GM18502 (cell line): ENCODE data around the gene SOX30.

ENCODE experiments used
- ATAC-seq: cut with Tn5 transposase; IDR thresholded peaks from one replicate; pipeline ENCODE4 v1.9.1; 2021; ENCODE audit warnings: mild to moderate bottlenecking; ENCODE audit not compliant: unreplicated experiment, poor library complexity

SOX30 gene

DNA sequence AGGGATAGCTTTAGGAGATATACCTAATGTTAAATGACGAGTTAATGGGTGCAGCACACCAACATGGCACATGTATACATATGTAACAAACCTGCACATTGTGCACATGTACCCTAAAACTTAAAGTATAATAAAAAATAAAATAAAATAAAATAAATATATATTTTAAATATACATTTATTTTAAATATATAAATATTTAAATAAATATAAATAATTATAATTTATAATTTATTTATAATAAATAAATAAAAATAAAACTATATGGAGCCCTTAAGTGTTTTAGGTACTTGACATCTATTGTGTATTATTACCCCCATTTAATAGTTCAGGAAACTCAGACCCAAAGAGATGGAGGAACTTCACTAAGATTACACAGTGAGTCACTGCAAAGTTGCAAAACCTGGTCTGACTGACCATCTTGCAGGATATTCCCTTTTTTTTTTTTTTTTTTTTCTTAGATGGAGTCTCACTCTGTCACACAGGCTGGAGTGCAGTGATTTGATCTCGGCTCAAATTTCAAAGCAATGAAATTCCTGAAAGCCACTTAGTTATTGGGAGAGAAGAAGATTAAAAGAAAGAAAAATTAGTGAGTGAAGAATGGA lies 13.3 kb upstream of the SOX30 start:
- no peak for ATAC-seq

DNA sequence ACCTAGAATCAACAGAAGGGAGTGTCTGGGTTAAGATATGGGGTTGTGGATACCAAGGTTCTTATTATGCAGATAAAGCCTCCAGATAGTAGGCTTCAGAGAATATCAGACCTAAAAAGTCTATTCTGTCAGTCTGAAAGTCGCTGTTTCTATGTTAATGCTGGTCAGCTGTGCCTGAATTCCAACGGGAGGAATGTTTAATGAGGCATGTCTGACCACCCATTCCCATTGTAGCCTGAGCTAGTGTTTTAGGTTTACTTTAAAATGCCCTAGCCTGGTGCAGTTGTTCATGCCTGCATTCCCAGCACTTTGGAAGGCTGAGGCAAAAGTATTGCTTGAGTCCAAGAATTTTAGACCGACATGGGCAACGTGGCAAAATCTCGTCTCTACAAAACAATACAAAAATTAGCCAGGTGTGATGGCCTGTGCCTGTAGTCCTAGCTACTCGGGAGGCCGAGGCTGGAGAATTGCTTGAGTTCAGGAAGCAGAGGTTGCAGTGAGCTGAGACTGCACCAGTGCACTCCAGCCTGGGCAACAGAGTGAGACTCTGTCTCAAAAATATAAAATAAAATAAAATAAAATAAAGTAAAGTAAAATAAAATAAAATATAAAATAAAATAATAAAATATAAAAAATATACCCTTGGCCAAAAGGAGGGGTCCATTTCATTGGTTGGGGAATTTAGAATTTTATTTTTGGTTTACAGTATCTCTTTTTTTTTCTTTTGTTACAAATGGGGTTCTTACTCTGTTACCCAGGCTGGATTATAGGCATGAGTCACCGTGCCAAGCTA lies 7.8 kb upstream of the SOX30 start:
- ATAC-seq = no peak

DNA sequence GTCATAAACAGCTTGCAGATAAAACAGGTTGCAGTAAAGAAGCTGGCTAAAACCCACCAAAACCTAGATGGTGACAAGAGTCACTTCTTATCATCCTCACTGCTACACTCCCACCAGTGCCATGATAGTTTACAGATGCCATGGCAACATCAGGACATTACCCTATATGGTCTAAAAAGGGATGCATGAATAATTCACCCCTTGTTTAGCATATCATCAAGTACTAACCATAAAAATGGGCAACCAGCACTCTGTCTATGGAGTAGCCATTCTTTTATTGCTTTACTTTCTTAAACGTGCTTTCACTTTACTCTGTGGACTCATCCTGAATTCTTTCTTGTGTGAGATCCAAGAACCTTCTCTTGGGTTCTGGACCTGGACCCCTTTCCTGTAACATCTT lies 6.7 kb upstream of the SOX30 start:
- ATAC-seq = no peak

GRCh38 chr5:157657516-157657915 lies 5.3 kb upstream of the SOX30 start:
- no peak for ATAC-seq

DNA sequence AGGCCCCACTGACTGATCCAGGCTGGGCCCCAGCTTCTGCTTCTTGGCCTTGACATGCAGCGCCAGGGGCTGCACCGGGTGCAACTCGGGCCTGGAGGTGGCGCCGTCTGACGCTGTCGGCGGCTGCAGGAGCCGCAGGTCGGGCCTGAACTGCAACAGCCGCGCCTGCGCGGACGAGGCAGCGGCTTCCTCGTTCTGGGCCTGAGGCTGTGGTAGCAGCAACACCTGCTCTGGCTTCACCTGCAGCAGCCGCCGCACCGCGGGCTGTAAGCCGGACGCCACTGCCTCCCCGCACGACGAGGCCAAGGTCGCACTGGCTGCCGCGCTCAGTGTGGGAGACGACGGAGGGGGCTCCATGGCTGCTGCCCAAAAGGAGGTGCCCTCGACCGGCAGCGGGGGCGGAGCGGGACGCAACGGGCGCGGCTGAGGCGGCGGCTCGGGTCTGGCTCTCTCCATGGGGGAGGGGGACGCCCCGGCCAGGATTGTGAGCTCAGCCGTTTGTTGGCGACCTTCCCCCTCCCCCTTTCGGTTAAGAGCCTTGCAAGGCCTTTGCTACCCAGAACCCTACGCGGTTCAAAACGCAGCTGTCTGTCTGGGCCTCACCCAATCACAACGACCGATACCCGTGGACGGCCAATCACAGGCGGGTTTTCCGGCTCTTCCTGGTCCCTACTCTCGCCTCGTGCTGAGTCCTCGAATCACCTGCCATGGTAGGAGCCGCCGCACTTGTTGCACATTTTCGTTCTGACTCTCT lies 438 bp downstream of the SOX30 start:
- peak; percentile 89 for ATAC-seq

DNA sequence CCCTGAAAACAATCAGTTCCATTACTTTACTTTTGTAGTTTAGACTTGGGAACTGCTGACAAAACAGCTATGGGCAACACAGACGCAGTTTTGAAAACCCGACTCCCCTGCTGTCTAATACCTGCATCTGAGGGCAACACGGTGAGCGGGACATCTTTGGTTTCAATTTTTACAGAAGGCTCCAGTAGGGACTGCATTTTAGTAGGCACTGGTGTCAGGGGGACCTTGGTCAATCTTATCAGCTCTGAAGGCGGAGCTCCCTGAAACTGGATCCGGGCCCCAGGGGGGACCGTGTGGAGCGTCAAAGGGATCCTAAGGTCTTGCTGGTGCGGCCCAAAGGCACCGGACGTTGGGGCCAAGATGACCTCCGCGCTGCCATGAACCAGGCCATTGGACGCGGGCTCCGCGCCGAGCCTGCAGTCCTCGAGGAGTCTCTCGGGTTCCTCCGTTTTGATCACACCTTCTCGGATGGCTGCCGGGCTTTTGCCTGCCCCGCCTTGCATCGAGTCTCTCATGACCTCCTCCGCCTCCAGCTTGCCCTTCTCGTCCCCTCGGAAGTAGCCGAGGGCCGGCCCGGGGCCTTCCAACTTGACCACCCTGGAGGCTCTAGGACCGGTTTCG lies 1.1 kb downstream of the SOX30 start:
- ATAC-seq = no peak

DNA sequence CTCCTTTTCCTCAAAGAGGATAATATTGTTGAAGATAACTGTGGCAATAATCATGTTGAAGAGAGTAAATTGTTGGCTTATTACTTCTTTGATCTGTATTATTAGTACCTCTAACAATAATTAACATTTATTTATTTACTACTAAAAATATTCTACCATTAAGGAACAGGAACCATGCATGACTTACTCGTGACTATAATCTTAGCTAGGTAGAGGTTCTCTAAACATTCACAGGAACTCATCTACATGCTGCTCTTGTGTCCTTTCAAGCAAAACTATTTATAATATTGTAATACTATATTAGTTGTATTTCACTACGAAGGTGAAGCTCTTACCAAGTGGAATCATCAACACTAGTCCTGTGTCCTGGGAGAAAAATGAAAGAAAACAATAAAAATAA lies 3.1 kb downstream of the SOX30 start:
- no peak for ATAC-seq

DNA sequence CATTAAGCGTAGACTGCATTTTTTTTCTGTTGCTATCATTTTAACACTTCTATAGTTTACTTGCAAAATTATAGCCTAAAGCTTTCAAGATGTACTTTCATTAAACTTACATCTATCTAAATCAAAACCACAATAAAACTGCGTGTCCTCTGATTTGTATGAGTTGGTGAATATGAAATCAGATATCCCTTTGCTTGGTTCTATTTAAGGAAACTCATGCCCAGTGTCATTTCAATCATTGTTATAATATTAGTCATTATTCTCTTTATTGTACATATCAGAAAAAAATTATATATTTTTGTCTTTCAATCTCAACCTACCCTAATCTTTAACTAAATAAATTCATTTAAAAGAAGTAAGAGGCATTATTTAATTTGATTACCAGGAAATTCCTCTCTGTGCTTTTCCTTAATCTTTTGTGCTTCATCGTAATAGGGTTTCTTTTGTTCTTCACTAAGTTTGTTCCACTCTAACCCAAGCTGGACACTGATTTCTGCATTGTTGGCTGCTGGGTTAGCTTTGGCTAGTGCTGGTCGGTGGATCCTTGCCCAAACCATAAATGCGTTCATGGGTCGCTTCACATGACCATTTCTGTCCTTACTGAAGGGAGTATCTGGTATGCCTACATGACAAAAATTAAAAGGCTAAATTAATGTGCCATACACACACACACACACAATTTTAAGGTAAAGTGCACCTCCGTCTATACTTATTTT lies 3.8 kb downstream of the SOX30 start:
- ATAC-seq = no peak

DNA sequence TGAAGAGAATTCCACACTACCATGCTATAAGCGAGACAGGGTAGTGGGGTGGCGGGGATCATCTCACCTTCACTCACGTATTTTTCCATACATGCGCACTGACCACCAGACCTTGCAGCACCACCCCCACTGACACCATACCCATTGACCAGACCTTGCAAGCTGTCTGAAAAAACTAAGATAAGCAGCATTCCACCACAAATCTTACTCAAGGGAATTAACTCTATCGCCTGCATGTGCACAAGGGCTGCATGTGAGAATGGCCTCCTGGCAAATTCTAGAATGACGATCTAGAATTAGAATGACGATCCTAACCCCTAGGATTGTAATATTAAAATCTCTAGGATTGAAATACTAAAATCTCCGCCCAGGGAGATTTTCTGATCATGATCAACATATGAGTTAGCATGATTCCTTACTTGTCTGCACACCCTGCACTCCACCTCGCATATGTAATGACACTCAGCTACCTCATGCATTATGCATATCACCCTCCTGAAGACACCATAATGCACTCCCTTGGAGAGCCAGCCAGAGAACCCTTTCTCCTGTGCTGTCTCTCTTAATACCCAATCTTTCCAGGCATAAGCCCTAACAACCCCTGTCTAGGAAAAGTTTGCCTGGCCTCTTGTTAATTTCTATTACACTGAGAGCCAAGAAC lies 11.7 kb downstream of the SOX30 start:
- ATAC-seq = no peak

DNA sequence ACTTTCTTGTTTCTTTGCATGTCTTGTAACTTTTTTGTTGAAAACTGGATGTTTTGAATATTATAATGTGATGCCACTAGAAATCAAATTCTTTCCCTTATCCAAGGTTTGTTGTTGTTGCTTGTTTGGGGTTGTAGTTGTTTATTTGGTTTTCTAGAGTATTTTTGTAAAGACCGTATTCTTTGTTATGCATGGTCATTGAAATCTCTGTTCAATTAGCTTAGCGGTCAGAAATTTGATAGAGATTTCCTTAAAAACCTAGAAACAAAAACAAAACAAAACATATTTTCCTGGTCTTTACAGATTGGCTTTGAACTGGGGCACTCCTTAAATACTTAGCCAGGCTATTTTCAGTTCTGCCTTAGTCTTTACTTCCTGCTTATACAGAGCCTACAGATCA lies 21.9 kb downstream of the SOX30 start:
- no peak for ATAC-seq

- no peak for ATAC-seq
These were observed 25.4 kb downstream of the SOX30 start for GRCh38 chr5:157626831-157627230.

- no peak for ATAC-seq
These were observed 28.1 kb downstream of the SOX30 start for GRCh38 chr5:157624144-157624543.

DNA sequence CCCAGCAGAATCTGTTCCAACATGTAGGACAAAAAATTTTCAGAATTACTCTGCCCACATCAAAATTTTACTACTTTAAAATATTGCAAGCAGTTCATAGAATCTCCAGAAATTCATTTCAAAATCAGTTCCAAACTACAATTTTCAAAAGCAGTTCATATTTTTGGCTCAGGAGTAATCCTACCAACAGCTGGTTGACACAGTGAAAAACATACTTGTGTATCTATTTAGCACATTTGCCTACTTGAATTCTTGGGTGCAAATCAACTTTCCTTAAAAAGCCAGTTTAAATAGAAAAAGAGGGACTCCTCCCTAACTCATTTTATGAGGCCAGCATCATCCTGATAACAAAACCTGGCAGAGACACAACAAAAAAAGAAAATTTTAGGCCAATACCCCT lies 31.5 kb downstream of the SOX30 start:
- no peak for ATAC-seq

DNA sequence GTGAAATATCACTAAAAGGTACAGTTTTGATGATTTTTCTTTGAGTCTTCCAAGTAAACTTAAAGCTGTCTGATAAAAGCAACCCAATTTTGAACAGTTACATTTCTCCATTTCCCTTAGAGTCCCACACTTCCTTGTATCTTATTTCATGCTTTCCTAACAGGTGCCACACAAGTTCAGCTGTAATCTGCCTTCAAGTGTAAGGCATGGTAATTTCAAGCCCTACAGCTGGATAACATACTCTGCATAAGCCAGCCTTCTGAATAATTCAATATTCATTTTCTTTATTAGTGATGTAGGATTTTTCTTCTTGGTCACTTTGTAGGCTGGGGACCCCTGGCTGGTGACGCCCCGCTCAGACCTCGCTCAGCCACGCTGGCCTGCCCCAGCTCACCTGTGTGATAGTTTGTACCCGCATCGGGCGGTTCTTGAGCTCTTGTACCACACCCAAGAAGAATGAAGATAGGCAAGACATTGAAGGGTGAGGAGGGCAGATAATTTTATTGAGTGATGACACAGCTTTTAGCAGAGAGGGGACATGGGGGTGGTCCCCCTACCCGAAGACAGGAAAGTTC lies 34.0 kb downstream of the SOX30 start:
- no peak for ATAC-seq

- ATAC-seq = no peak
These were observed 35.5 kb downstream of the SOX30 start for GRCh38 chr5:157616785-157617184.

- no peak for ATAC-seq
These were observed 38.6 kb downstream of the SOX30 start for GRCh38 chr5:157613385-157614245.

- no peak for ATAC-seq
These were observed 39.7 kb downstream of the SOX30 start for GRCh38 chr5:157612581-157612980.

- ATAC-seq = peak; percentile 73
These were observed 40.4 kb downstream of the SOX30 start for GRCh38 chr5:157611571-157612476.
